PFSK-1 (cell line): ENCODE results near the gene TSPO2.

ENCODE experiments used
- POLR2AphosphoS5 ChIP-seq: IDR thresholded peaks from 2 replicates; pipeline ENCODE4 v1.6.1; 2012; ENCODE audit warnings: low read depth, mild to moderate bottlenecking, control low read depth, low read length, moderate library complexity
- SIN3A ChIP-seq: IDR thresholded peaks from 2 replicates; pipeline ENCODE4 v1.6.1; 2012; ENCODE audit warnings: mild to moderate bottlenecking, low read length, moderate library complexity, borderline replicate concordance; ENCODE audit not compliant: insufficient read depth
- TF ChIP-seq, protein P1 (sequence below), 2 experiments: IDR thresholded peaks; 2 replicates each; pipeline versions ENCODE4 v1.6.1 to v1.8.0; 2011 to 2012; ENCODE audit warnings: low read depth in 2 of 2, low read length in 2 of 2, control low read depth in 1 of 2, inconsistent platforms in 1 of 2, mild to moderate bottlenecking in 1 of 2, moderate library complexity in 1 of 2; ENCODE audit not compliant: insufficient read depth in 1 of 2

DNA sequence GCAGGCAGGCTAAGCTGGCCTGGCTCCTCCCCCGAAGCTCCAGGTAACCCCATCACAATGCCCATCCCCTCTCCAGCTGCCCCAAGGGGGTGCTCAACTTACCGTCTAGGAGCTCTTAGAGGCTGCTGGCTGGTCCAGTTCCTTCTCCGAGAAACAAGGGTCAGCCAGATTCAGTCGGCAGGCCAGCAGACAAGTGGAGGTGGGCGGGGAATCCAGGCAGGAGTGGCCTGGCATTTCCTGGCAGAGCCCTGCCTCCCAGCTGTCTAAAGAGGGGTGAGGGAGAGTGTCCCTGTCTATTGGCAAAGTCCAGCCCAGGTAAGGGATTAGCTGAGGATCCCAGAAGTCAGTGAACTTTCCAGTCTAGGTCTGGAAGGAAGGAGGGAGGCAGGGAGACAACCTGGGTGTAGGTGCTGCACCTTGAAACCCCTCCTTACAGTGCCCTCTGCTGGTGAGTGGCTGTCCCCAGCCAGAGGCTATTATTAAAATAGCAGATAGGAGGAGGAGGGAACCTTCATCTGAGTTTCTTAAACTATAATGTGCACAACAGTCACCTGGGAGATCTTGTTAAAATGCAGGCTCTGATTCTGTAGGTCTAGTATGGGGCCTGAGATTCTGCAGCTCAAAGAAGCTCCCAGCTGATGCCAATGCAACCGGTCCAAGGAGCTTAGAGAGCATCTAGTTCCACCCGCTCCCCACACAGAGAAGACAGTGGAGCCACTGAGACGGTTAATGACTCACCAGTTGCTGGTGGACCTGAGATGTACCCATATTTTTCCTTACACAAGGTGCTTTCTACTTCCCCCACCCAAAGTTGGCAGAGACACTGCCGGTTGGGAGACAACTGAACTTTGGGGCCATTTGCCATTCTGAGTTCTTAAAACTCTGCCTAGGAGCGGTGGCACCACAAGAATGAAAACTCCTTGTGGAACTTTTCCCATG, 2.9 kb upstream of the TSPO2 start, which contains the start of gene UNC5CL:
- TF ChIP-seq SIN3A = no peak
- TF ChIP-seq POLR2AphosphoS5 = no peak
- TF ChIP-seq, protein P1, sequence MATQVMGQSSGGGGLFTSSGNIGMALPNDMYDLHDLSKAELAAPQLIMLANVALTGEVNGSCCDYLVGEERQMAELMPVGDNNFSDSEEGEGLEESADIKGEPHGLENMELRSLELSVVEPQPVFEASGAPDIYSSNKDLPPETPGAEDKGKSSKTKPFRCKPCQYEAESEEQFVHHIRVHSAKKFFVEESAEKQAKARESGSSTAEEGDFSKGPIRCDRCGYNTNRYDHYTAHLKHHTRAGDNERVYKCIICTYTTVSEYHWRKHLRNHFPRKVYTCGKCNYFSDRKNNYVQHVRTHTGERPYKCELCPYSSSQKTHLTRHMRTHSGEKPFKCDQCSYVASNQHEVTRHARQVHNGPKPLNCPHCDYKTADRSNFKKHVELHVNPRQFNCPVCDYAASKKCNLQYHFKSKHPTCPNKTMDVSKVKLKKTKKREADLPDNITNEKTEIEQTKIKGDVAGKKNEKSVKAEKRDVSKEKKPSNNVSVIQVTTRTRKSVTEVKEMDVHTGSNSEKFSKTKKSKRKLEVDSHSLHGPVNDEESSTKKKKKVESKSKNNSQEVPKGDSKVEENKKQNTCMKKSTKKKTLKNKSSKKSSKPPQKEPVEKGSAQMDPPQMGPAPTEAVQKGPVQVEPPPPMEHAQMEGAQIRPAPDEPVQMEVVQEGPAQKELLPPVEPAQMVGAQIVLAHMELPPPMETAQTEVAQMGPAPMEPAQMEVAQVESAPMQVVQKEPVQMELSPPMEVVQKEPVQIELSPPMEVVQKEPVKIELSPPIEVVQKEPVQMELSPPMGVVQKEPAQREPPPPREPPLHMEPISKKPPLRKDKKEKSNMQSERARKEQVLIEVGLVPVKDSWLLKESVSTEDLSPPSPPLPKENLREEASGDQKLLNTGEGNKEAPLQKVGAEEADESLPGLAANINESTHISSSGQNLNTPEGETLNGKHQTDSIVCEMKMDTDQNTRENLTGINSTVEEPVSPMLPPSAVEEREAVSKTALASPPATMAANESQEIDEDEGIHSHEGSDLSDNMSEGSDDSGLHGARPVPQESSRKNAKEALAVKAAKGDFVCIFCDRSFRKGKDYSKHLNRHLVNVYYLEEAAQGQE (IDR thresholded peaks at IDR 0.05; ENCODE audit: insufficient read depth in 1 of 2, low read depth in 2 of 2, low read length in 2 of 2) = no peak
